HG02973 (cell line): Measurements from ENCODE around the gene CELA2B.
"Not testable (repeated sequence)": the region's sequence is repeated elsewhere in the genome, so short reads cannot be mapped to it uniquely, and the experiment has no call there.

ENCODE experiments used
- ATAC-seq: cut with Tn5 transposase; IDR thresholded peaks from one replicate; pipeline ENCODE4 v1.9.1; 2021; ENCODE audit warnings: moderate library complexity; ENCODE audit not compliant: unreplicated experiment

Gene CELA2B

GRCh38 chr1:15444468-15445389 is 31.2 kb upstream of the CELA2B start:
- no peak for ATAC-seq

GRCh38 chr1:15445390-15446122 is 30.3 kb upstream of the CELA2B start:
- ATAC-seq, result no peak

- ATAC-seq, result no peak
Observed at GRCh38 chr1:15446212-15446611, 29.7 kb upstream of the CELA2B start.

GRCh38 chr1:15448877-15449462 is 26.9 kb upstream of the CELA2B start:
- no peak for ATAC-seq

- ATAC-seq, result no peak
Observed at GRCh38 chr1:15449567-15449966, 26.3 kb upstream of the CELA2B start.

GRCh38 chr1:15451014-15451722 is 24.7 kb upstream of the CELA2B start:
- no peak for ATAC-seq

GRCh38 chr1:15452216-15452615 is 23.7 kb upstream of the CELA2B start:
- ATAC-seq, result no peak

GRCh38 chr1:15452866-15453571 is 22.9 kb upstream of the CELA2B start:
- ATAC-seq, result no peak

GRCh38 chr1:15453734-15454133 is 22.2 kb upstream of the CELA2B start:
- ATAC-seq, result no peak

- ATAC-seq, result no peak
Observed at GRCh38 chr1:15454256-15454655, 21.6 kb upstream of the CELA2B start.

- no peak for ATAC-seq
Observed at GRCh38 chr1:15455522-15455921, 20.4 kb upstream of the CELA2B start.

GRCh38 chr1:15456313-15456954 is 19.5 kb upstream of the CELA2B start, which contains the start of gene CELA2A:
Gene CELA2A, plus strand, starts transcription at chr1:15456732. Its CDS starts 22 bp downstream, at chr1:15456754.
- no peak for ATAC-seq

- no peak for ATAC-seq
Observed at GRCh38 chr1:15457585-15457984, 18.3 kb upstream of the CELA2B start.

GRCh38 chr1:15458388-15458787 is 17.5 kb upstream of the CELA2B start:
- ATAC-seq, result not testable (repeated sequence)

GRCh38 chr1:15459771-15460707 is 15.9 kb upstream of the CELA2B start:
- no peak for ATAC-seq

- no peak for ATAC-seq
Observed at GRCh38 chr1:15460708-15461095, 15.2 kb upstream of the CELA2B start.

GRCh38 chr1:15463064-15463800 is 12.7 kb upstream of the CELA2B start:
- not testable (repeated sequence) for ATAC-seq

GRCh38 chr1:15463926-15464322 is 12.0 kb upstream of the CELA2B start:
- not testable (repeated sequence) for ATAC-seq
